ENCODE results near the gene KDM2A. TPM values are rescaled to one million over a fixed set of nuclear protein-coding genes. Genes with fewer than 3 reads are reported as not detected.
A peak's percentile ranks its signal among the peaks of the same experiment; 100 is the strongest.

The KDM2A gene
- 78.1 TPM for total RNA-seq

DNA sequence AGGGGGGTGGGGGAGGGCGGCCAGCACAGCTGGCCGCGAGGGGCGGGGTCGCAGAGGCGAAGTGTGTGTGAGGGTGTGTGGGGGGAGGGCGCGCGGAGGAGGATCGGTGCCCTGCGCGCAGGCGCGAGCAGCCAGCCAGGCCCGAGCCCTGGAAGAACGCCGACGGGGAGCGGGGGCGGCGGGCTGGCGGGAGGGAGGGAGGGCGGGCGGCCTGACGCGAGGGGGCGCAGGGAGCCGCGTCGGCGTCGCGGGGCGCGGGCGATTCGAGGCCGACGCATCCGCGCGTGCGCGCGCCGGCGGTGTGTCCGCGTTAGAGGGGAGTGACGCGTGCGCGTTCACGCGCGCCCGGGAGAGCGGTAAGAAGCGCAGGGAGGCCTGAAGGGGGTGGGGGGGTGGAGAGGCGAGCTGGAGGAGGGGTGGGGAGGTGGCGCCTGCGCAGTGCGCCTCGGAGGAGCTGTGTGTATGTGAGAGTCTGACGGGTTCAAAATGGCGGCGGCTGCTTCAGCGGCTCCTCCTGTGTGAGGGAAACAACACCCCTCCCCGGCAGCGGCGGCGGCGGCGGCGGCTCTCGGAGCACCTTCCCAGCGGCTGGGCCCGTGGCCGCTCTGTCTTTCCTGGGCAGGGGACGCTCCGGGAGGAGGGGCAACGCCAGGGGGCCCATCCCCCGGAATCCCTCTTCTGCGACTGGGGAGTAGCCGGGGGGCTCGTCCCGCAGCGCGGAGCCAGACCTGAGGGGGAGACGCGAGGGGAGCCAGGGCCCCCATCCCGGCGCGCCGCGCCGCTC, at the start of gene KDM2A:
TSS of gene KDM2A (plus strand) at position 463 of the 784 bp plus-strand sequence. CDS start 2,054 bp downstream, outside the sequence.
- DNase-seq: peak; percentile 99

DNA sequence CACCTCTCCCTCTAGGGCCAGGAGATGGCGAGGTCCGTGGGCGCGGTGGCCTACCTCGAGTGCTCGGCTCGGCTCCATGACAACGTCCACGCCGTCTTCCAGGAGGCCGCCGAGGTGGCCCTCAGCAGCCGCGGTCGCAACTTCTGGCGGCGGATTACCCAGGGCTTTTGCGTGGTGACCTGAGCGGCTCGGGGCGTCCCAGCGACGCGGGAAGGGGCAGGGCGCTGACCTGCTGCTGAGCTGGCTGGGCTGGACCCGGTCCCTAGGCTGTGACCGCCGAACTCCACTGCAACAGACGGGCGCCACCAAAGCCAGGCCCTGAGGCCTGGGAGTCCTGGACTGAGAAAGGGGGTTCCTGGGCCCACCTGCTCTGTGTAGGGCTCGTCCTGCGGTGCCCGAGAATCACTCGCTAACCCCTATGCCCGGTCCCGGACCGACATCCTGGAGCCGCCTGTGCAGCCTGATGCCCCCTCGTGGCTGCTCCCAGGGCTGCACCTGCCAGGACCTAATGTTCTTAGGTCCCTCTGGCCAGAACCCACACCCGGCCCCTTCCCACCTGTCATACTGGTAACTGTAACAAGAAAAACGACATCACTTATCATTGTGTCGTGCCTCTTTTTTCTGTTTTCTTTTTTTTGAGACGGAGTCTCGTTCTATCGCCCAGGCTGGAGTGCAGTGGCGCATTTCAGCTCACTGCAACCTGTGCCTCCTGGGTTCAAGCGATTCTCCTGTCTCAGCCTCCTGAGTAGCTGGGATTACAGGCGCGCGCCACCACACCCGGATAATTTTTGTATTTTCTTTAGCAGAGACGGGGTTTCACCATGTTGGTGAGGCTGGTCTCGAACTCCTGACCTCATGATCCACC, 47.4 kb upstream of the KDM2A start:
- DNase-seq: no peak

DNA sequence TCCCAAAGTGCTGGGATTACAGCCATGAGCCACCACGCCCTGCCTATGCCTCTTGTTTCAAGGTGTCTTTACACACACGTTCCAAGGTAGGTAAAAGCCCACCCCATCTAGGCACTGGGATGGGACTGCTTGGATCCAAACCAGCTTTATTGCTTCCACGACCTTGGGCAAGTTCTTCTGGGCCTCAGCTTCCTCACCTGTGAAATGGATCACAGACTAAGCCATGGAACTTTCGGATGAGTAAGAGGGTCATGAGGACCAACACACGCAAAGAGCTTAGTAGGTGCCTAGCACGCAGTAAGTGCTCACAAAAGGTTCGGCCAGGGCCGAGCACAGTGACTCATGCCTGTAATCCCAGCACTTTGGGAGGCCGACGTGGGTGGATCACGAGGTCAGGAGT, 46.8 kb upstream of the KDM2A start:
- DNase-seq: no peak

DNA sequence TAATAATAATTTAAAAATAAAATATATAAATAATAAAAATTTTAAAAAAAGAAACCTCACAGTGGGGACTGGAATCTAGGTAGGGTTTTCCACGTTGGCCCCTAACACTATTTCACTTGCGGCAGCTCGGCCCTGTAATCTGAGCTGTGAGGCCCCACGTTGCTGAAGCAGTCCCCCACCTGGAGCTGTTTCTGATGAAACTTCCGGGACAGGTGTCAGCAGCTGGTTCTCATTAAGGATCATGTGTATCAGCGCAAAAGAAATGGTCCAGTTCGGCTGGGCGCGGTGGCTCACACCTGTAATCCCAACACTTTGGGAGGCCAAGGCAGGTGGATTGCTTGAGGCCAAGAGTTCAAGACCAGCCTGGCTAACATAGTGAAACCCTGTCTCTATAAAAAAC, 45.2 kb upstream of the KDM2A start:
- no peak for DNase-seq

DNA sequence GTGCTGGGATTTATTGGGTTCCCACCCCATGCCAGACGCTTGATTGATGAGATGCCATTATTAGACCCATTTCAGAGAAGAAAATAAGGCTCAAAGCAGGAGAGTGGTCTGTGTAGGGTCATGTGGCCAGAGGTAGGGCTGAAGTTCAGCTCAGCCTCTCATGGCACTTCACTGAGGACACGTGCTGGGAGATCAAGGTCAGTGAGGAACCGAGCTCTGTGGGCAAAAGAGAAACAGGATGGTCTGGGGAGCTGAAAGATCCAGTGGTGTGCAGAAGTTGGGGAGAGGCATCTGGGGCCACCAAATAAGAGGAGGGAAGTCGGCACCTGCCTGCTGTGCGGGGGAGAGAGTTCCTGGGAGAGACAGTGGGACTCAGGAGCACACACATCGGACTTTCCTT, 42.9 kb upstream of the KDM2A start:
- no peak for DNase-seq

DNA sequence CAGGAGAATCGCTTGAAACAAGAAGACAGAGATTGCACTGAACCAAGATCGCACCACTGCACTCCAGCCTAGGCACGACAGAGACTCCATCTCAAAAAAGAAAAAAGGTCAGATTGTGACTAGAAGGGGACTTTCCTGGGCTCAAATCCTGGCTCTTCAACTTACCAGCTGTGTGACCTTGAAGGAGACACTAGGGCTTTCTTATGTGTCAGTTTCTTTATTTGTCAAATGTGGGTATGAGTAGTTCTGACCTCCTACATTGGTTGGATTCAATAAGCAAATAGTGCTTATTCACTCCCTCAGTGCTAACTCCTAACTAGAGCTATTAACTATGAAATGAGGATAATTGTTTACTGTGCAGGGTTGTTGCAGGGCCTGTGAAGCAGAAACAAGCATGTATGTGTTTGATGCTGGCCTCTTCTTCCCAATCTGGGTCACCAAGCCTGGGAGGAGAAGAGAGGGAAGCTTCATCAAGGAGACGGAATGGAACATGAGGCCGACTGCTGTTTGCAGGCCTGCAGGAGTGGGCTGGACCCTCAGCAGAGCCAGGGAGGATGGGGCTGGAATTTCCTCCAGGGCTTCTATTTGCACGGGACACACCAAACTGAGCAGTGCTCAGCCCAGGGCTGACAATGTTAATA, 39.9 kb upstream of the KDM2A start:
- DNase-seq: no peak

DNA sequence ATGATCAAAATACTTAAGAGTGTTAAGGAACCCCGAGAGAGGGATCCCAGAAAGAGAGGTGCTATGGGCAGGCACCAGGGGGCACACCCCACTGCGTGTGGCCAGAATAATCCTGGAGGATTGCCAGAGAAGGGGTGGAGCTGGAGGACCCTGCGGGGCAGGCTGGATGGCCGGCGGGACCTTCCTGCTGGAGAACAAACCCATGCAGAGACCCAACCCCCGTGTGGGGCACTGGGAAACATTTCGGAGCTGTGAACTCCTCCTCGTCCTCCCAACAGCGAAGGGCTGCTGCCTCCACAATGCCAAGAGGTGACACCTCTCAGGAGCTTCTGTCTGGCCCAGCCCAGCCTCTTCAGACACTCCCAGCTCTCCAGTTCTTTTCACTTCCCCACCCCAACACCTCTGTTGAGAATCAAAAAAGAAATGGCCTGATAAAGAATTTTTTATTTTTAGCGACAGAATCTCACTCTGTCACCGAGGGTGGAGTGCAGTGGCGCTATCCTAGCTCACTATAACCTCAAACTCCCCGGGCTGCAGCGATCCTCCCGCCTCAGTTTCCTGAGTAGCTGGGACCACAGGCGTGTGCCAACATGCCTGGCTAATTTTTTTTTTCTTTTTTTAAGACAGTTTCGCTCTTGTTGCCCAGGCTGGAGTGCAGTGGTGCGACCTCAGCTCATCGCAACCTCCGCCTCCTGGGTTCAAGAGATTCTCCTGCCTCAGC, 36.8 kb upstream of the KDM2A start:
- DNase-seq: peak; percentile 4

DNA sequence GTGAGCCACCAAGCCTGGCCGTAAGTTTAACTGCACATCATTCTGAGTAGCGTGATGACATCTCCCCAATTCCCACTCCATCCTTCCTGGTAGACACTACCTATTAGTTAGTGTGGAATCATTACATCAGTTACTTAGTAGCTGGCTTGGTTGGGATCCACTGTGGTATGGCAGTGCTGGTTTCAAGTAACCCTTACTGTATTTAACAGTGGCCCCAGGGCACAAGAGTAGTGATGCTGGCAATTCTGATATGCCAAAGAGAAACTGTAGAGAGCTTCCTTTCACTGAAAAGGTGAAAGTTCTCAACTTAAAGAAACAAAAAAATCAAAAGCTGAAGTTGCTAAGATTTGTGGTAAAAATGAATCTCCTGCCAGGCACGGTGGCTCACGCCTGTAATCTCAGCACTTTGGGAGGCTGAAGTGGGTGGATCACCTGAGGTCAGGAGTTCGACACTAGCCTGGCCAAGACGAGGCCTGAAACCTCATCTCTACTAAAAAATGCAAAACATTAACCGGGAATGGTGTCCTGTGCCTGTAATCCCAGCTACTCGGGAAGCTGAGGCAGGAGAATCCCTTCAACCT, 35.2 kb upstream of the KDM2A start:
- no peak for DNase-seq

DNA sequence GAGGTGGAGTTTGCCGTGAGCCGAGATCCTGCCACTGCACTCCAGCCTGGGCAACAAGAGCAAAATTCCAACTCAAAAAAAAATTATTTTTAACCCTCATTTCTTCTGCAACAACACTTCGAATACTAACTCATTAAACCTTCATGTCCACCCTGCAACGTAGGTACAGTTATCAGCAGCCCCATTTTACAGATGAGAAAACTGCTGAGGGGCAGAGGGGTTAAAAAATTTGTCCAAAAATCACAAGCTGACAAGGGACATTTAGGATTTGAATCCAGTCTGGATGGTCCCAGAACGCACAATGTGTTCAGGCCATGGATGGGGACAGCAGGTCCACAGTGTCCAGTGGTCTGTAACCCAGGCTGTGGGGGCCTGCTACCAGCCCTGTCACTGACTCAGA, 33.4 kb upstream of the KDM2A start:
- DNase-seq: no peak

DNA sequence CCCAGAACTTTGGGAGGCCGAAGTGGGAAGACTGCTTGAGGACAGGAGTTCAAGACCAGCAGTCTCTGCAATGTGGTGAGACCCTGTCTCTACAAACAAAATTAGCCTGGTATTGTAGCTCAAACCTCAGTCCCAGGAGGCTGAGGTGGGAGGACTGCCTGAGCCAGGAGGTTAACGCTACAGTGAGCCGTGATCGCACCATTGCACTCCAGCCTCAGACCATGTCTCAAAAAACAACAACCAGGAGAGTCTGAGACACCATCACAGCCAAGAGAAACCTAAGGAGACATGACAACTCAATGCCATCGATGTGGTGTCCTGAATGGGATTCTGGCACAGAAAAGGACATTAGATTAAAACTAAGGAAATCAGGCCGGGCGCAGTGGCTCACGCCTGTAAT, 28.3 kb upstream of the KDM2A start:
- DNase-seq: no peak

DNA sequence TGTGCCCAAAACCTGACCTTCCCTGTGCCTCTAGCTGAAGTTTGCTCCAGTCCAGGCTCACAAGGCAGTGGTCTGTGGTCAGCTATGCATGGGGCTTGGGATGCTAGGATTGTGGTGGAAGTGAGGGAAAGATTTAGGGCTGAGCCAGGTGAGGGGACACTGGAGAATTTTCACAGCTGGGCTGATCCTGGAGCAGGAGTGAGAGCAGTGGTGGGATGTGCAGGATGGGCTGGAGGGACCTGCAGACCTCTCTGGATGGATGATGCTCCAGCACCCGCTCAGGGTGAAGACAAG, 23.9 kb upstream of the KDM2A start:
- DNase-seq: no peak

DNA sequence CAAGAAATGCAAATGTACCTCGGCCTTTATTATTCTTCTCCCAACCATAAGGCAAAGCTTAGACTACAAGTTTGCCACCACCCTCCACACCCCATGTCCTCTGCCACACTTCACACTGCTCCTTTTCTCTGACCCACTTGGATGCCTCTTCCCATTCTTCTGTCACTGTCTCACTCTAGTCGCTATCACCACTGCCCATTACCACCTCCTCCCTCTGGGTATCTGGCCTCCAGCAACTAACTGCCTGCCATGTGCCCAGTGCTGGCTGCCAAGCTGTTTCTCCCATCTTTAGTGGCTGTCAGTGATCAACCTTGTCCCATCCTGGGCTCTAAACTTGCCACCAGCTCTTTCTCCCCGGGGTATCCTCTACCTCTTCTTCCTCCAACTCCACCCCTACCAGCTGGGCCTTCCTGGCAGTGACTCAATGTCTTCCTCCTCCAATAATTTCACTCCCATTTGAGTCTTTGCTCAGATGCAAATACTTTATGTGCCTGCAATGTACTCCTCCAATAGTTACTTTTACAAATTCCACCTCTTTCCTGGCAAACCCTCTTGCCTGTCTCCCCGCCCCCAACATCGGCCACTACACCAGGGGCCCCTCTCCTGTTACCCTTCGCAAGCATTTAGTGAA, 20.1 kb upstream of the KDM2A start:
- no peak for DNase-seq

DNA sequence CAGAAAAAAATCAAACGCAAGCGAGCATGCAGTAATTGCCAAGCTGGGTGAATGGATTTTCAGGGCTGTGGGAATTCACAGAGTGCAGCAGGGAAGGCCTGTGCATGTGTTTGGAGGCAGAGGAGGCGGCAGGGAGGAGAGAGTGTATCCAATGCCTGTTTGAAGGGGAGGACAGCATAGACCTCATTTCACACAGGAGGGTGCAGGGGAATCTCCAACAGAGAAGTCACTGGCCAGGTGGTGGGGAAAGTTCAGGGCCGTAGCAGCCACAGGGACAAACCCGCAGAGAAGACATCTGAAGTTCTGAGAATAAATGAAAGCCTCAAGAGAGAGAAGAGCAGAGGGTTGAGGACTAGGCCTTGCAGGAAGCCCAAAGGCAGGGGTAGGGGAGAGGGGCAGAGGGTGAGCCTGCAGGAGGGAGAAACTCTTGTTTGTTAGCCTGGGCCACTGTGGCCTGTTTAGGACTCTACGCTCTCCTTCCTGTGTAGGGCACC, 19.2 kb upstream of the KDM2A start:
- DNase-seq: no peak

DNA sequence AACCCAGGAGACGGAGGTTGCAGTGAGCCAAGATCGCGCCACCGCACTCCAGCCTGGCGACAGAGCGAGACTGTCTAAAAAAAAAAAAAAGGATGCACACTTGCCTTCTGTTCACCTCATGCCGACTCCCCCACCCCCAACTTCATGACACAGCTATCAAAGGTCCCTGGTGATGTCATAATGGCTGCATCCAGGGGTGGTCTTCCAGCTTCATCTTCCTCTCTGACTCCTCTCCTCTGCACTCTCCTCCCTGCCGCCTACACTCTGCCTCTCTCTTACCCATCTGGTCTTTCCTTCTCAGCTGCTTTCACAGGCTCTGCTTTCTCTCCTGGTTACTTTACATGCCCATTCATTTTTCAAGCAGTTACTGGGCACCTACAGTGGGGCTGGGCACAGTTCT, 16.4 kb upstream of the KDM2A start:
- no peak for DNase-seq

DNA sequence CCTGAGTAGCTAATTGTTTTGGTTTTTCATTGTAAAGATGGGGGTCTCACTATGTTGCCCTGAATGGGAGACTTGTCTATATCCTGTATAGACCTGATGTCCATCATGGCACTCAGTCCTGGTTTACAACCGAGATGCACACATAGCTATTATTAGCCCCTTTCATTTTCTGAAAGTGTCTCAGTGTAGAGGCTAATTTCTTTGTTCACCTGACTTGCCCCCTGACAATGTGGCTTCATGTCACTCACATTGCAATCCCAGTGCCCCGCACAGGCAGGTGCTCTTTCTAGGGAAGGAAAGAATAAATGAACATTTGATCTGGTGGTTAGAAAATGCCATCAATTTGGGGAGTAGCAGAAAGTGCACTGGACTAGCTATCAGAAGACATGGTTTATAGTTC, 13.1 kb upstream of the KDM2A start:
- DNase-seq: no peak

DNA sequence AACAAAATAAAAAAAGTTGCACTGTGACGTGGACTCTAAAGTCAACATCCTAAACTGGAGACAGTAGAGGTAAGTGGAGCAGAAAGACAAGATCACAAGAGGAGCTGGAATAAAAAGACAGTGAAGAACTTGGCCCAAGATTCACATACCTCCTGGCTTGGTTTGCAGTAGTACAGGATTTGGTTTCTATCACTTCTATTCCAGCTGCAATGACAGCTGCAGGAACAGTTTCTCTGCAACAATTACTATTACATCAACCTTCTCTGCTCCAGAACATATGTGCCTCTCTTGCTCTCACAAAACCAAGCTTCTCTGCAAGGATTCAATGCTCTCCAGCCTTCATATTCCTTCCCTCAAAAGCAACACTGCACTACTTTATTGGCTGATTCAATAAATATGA, 7.8 kb upstream of the KDM2A start:
- peak; percentile 61 for DNase-seq

DNA sequence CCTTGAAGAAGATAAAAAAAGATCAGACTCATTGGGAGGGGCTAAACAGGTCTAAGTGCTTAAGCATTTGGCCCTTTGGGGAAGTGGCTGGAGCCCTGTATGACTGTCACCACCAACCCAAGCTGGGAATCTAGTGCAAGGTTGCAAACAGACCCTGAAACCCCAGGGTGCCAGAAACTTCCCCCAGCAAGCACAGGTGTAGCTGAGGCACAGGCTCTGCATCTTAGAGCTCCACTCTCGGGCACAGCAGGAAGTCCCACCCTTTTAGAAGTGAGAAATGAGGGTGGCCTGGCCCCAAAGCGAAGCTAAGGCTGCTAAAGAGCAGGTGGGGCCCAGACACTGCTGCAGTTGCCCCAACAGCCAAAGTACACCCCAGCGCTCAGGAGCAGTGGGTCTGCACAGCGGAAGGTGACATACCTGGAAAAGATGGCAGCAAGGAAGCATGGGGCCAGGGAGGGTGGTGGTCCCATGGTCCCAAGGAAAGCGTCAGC, 5.8 kb upstream of the KDM2A start:
- no peak for DNase-seq

DNA sequence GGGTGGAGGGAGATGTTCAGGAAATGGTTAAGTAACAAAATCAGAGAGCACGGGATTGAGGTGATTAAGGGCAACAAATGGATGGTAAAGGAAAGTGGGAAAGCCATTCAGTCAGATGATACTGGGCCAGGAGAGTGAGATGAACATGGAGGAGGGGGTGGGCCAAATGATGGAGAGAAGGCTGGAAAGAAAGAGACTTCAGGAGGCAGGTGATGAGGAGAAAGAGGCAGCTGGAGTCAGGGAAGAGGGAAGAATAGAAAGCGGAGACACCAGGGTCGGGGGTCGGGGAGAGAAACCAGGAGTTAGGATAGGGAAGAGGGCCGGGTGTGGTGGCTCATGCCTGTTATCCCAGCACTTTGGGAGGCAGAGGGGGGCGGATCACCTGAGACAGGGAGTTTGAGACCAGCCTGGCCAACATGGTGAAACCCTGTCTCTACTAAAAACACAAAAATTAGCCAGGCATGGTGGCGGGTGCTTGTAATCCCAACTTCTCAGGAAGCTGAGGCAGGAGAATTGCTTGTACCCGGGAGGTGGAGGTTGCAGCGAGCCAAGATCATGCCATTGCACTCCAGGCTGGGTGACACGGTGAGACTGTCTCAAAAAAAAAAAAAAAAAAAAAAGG, 4.7 kb upstream of the KDM2A start:
- no peak for DNase-seq

DNA sequence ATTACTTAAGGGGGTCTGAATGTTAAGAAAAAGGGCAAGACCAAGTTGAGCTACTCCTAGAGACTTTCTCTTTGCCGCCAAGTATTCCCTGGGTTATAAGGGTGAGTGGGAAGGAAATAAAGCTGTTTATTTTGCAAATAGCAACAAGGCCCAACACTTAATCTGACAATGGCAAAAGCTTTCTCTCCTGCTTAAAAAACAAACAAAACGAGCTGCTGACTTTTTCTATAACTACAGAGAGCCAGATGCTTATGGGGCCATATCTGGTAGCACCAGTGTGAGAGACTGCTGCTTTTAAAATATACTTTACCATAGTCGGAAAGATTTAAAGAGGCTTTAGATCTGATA, 2.3 kb upstream of the KDM2A start:
- no peak for DNase-seq

DNA sequence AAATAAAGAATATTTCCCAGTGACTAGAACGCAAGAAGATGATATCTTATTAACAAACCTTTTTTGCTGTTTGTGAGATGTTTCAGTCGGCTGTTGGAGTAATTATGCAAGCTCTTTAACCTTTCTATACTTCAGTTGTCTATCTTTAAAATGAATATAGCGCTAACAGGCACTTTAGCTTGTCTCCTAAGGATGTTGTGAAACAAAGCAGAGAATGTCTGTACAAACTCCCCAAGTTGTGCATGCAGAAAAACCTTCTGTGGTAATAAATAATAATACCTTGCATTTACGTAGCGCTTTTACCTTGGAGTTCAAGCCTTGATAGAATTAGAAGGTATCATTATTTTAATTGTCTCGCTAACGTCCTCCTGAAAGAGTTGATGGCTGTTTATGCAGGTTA, 1.9 kb upstream of the KDM2A start:
- no peak for DNase-seq

DNA sequence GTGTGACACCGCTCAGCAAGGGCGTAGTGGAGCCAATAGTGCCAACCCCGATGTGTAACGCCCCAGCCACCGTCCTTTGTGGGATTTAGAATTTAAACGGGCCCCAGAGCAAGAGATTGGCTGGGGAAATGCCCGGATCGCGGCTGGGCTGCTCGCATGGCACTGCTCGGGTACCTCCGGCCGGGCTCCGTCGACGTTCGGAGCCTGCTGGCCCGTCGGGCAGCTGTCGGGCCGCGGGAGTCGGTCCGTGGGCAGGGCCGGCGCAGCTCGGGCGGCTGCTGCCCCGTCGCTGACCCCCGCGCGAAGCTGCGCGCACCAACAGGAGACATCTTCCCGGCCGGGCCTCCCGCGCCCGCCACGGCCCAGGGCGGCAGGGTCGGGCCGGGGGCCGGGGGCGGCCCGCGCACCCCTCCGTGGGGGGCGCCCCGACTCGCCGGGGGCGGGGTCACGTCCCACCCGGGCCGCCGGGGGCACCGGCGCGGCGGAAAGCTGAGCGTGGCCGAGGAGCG, 1.3 kb upstream of the KDM2A start:
- no peak for DNase-seq
